LNCAP (cell line): ENCODE data around the gene GABARAPL1.

Experiments used
- TF ChIP-seq, protein P1 (sequence below): fragments of 450-650 bp; IDR thresholded peaks from 2 replicates; pipeline ENCODE4 v1.5.1; 2017; ENCODE audit warnings: mild to moderate bottlenecking

GABARAPL1 gene

GRCh38 chr12:10242539-10242938 lies 29.9 kb downstream of the GABARAPL1 start:
- TF ChIP-seq, protein P1, sequence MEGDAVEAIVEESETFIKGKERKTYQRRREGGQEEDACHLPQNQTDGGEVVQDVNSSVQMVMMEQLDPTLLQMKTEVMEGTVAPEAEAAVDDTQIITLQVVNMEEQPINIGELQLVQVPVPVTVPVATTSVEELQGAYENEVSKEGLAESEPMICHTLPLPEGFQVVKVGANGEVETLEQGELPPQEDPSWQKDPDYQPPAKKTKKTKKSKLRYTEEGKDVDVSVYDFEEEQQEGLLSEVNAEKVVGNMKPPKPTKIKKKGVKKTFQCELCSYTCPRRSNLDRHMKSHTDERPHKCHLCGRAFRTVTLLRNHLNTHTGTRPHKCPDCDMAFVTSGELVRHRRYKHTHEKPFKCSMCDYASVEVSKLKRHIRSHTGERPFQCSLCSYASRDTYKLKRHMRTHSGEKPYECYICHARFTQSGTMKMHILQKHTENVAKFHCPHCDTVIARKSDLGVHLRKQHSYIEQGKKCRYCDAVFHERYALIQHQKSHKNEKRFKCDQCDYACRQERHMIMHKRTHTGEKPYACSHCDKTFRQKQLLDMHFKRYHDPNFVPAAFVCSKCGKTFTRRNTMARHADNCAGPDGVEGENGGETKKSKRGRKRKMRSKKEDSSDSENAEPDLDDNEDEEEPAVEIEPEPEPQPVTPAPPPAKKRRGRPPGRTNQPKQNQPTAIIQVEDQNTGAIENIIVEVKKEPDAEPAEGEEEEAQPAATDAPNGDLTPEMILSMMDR = no peak

DNA sequence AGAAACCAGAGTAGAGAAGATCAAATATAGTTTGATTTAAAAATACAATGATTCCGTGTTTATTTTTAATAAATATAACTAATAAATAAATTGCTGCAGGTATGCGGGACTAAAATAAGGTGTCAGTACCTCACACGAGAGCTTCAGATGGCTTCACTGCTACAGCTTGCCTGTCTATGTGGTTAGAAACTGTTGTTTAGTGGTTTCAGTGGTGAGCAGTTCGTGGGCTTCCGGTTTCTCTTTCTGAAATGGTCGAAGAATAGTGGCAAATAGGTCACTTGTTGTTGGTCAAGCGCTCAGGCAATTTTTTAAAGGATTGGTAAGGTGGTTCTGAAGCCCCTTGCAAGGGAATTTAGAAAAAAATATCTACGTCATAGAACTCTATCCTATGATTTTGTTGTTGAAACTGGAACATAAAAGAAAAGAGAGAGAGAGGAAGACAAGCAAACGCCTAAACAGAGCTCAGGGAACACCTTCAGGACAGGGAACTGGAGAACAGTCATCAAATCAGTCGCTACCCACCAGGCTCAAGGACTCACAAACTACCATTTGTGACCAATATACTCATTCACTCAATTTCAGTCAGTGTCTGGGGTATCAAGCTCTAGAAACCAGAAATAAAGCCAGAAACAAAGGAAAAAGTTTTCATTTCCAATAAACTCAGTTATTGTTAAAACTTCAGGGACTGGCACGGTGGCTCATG lies 31.3 kb downstream of the GABARAPL1 start:
- TF ChIP-seq, protein P1 = no peak

DNA sequence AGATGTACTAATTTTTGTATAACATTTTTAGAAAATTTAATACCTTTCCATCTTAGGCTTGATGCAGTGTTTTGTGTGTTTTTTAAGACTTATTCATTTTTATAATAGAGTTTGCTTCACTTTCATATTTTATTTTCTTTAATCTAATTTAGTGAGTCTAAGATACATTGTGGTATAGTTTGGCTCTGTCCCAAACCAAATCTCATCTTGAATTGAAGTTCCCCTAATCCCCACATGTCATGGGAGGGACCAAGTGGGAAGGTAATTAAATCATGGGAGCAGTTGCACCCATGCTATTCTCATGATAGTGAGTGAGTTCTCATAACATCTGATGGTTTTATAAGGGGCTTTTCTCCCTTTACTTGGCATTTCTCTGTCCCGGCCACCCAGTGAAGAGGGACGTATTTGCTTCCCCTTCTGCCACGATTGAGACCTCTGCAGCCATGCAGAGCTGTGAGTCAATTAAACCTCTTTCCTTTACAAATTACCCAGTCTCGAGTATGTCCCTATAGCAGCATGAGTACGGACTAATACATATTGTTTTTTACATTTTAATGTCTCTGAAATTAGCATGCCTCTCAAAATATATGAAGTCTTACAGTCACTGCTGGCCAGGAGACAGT lies 34.9 kb downstream of the GABARAPL1 start:
- TF ChIP-seq, protein P1 = no peak

- TF ChIP-seq, protein P1 = no peak
Measured at GRCh38 chr12:10249690-10250455, 37.2 kb downstream of the GABARAPL1 start.

- TF ChIP-seq, protein P1 = no peak
Measured at GRCh38 chr12:10251669-10252068, 39.0 kb downstream of the GABARAPL1 start.

- TF ChIP-seq, protein P1 = no peak
Measured at GRCh38 chr12:10252201-10252600, 39.5 kb downstream of the GABARAPL1 start.

- TF ChIP-seq, protein P1 = no peak
Measured at GRCh38 chr12:10256064-10256463, 43.4 kb downstream of the GABARAPL1 start.
